HG03469 (cell line): ENCODE measurements around the gene CATSPERB.
"Not testable (repeated sequence)": the region's sequence is repeated elsewhere in the genome, so short reads cannot be mapped to it uniquely, and the experiment has no call there.

Experiments
- ATAC-seq: cut with Tn5 transposase; IDR thresholded peaks from one replicate; pipeline ENCODE4 v1.9.1; 2021; ENCODE audit warnings: mild to moderate bottlenecking, moderate library complexity, moderate number of reproducible peaks; ENCODE audit not compliant: unreplicated experiment

The CATSPERB gene

DNA sequence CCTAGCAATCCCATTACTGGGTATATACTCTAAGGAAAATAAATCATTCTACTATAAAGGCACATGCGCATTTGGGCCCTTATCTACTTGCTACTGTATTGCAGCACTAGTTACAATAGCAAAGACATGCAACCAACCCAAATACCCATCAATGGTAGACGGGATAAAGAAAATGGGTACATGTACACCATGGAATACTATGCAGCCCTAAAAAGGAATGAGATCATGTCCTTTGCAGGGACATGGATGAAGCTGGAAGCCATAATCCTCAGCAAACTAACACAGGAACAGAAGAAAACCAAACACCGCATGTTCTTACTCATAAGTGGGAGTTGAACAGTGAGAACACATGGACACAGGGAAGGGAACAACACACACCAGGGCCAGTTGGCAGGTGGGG, 54.2 kb downstream of the CATSPERB start:
- not testable (repeated sequence) for ATAC-seq

DNA sequence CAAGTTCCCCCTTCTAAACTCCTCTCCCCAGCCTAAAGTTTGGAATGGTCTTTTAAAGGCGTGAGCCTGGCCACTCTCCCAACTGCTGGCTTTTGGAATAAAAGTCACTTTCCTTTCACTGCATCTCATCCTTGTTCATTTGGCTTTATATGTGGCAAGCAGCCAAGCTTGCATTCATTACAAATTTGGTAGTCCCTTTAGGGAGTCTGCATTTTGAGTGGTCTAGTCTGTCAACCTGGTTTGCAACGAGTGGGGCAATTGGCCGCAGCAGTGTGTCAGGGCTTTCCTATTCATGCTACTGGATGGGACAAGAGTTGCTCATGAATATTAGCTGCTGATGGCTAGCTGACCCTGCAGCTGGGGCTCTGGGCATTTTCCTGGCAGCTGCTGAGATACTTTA, 57.0 kb downstream of the CATSPERB start:
- ATAC-seq = no peak

DNA sequence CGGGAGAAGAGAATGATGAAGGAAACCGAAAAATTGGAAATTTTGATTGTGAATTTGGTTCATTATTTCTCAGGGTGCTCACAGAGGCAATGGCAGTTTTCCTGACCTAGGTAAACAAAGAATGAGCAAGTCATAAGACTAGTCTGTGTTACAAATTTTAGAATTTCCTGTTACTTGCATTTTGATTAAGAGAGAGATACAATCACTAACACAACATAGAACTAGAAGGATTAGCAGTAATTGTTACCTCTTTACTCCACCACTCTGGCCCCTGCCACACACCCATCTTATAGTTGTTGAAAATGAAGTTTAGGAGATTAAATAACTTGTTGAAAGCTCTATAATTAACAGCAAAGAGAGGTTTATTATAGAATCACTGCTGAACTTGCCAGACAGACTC, 62.0 kb downstream of the CATSPERB start:
- no peak for ATAC-seq

DNA sequence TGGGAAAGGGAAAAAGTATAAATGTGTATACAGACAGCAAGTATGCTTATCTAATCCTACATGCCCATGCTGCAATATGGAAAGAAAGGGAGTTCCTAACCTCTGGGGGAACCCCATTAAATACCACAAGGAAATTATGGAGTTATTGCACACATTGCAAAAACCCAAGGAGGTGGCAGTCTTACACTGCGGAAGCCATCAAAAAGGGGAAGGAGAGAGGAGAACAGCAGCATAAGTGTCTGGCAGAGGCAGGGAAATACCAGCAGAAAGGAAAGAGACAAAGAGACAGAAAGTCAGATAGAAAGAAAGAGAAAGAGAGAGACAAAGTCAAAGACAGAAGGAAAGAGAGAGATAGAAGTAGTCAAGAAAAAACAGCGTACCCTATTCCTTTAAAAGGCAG, 64.8 kb downstream of the CATSPERB start:
- ATAC-seq = not testable (repeated sequence)

DNA sequence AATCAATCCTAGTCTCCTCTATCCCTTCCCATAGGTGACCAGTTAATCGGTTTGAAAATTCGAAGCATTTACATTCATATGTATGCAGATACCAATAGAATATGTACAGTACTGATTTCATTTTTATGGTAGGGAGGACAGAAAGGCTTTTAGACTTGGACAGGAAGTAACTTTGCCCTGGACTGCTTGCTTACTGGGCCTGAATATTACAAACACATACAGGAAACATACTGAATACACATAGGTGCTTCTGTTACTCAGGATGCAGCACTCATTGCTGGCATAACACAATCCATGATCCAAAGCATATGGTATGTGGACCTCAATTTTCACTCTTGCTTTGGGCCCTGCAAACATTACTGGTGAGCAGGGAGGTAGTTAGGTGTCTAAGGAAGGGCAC, 71.1 kb downstream of the CATSPERB start:
- ATAC-seq = no peak

DNA sequence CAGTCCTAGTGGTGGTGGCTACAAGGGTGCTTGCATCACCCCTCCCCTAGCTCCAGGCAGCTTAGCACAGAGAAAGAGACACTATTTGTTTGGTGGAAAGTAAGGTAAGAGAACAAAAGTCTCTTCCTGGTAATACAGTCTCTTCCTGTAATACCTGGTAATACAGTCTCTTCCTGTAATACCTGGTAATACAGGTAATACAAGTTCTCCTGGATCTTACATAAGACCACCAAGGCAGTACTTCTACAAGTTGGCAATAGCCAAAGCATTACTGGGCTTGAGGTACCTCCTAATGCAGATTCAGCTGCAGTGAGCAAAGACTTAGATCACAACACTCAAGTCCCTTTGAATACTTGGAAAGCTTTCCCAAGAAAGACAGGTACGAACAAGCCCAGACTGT, 77.0 kb downstream of the CATSPERB start:
- no peak for ATAC-seq

DNA sequence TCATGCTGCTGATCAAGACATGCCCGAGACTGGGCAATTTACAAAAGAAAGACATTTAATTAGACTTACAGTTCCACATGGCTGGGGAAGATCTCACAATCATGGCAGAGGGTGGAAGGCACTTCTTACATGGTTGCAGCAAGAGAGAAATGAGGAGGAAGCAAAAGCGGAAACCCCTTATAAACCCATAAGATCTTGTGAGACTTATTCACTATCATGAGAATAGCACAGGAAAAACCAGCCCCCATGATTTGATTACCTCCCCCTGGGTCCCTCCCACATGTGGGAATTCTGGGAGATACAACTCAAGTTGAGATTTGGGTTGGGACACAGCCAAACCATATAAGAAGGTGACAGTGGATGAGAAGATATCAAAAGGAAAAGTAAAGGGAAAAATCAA, 78.4 kb downstream of the CATSPERB start:
- ATAC-seq = no peak

DNA sequence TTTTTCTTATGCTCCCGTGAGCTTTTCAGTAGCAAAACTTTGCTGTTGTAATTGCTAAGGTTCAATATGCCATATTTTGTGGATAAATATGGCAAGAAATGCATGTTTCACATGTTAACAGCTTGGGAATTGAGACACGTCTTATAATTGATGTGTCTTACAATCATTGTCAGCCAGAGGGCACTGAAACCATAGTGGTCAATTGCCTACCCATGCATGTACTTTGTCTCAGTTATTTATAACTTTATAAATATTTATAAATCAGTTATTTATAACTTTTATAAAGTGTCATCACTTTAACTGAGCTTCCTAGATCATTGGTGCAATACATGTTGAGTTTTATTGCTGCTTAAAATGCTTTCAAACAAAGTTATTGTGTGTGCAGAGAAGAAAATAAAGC, 82.0 kb downstream of the CATSPERB start:
- ATAC-seq = no peak

DNA sequence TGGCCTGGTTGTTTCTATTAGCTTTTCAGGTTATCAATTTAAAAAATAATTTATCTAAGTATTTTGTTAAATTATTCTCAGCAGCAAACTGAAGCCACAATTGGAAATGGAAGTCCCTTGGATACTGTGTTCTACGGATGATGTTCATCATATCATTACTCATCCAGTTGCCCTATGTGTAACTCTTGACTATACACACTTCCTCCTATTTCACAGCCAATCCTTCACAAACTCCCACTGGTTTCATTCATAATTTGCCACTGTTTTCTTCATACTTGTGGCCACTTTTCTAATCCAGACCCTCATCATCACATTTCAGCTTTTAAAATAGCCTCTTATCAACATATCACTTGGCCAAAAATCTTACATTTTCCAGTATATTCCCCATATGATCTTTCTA, 84.0 kb downstream of the CATSPERB start:
- ATAC-seq = no peak

DNA sequence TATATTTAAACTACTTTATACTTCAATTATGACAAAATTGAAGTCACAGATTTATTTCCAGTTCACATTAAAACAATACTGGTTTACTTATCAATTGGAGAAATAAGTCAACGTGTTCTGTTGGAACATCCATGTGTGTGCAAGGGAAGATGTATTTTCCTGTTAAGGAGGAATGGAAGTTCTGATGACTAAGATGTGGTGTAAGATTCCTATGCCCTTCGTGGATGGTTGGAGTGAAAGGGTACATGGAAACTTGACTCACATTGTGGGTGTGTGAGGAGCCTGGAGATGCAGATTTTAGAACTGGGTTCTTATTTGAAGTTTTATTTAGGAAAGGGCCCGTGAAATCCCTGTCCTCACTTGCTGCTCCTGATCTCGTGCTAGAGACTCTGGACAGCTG, 95.3 kb downstream of the CATSPERB start:
- ATAC-seq = no peak

DNA sequence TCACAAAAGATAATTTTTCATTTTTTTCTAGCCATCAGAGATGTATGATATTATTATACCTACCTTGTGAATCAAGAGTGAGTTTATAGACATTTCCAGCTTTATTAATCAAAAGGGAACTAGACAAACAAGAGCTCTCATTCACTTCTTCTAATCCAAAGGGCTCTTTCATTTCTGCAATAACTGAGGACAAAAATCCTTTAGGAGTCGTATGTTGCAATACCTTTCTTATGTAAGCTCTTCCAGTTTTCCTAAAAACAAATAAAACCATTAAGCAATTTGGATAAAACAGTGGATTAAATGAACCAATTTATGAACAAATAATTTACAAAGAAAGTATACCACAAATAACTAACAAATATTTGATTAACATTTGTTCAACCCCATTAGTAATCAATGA, 107.1 kb downstream of the CATSPERB start:
- ATAC-seq = no peak

DNA sequence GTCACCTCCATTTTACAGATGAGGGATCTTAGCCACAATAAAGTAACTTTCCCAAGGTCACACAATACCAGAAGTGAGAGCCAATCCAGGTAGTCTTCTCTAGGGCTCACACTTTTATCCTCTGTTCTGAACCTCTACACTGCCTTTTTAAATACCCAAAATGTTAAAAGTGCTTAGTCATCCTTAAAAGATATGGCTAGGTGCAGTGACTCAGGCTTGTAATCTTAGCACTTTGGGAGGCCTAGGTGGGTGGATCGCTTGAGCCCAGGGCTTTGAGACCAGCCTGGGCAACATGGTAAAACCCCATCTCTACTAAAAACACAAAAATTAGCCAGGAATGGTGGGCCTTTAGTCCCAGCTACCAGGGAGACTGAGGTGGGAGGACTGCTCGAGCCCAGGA, 117.7 kb downstream of the CATSPERB start:
- no peak for ATAC-seq

DNA sequence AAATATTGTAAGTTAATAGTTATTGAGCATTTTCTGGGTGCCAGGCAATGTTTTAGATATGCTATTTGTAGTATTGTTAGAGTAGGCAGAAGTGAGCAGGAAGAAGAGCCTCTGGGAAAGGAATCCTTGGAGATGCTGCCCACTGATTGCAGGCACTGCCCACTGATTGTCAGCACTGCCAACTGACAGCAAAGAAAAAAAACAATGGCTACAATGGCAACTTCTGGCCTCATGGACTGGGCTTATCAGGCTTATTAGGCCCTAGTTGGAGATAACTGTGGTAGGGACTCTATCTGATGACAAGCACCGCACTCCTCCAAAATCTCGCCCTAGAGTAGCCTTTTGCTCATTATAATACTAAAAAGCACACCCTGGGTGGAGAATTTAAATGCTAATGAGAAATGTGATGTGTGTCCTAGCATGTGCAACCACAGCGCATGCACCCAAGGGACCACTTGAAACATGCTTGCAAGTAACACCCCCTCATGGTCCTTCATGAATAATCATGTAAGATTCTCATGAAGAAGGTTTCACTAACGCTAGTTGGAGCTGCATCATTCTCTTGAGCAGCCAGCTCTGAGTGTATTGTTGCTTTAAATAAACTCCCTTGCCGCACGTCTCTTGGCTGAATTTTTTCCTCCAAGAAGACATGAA, 118.3 kb downstream of the CATSPERB start:
- ATAC-seq = no peak

DNA sequence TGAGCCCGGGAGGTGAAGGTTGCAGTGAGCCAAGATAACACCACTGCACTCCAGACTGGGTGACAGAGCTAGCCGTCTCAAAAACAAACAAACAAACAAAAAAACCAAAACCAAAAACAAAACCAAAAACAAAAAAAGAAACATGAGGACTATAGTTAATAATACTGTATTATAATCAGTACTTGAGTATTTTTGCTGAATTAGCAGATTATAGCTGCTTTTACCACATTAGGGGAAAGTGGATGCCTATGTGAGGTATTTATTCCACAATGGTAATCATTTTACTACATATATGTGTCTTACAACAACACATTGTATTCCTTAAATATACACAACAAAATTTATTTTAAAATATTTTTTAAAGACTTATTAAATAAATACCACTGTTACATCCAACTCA, 120.4 kb downstream of the CATSPERB start:
- no peak for ATAC-seq

DNA sequence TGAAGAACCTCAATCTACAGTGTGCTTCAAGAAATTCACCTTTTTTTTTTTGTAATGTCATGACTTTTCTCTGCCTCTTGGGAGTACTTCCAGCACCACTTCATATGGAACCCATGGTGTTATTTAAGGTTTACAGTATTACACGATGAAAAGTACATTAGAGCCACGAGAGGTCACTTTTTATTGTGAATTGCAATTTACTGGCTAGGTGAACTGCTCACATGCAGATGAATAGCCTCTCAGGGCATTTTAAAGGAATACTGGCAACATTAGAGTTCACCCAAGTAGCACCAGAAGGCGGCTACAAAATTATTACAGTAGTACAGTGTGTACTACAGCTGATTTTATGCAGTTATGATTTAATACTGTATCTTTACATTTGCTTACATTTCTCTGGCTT, 122.7 kb downstream of the CATSPERB start:
- no peak for ATAC-seq

DNA sequence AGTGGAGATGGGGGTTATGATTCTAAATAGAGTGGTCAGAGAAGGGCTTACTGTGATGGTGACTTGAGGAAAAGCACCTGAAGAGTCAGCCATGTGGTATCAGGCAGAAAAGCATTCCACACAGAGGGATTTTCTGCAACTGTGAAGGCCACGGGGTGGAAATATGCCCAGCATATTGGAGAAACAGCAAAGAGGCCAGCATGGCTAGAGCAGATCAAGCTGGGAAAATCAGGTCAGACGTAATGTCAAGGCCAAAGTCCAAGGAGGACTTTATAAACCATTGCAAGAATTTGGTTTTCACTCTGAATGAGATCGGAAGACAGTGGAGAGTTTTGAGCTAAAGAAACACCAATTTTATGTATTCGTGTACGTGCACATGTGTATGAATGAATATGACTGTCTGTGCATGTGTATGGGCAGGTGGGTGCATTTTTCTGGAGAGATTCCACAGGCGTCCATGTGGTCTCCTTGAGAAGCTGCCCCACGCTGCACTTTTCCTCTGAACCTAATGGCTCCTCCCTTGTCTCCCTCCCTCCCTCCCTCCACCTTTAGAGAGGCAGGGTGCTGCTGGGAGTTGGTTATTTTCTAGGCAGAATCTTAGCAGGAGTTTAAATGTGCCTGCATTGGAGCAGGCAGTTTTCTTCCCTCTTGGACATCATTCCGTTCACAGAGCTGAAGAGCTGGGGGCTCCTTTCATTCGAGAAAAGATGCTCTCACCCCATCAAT, 124.4 kb downstream of the CATSPERB start:
- ATAC-seq = no peak

DNA sequence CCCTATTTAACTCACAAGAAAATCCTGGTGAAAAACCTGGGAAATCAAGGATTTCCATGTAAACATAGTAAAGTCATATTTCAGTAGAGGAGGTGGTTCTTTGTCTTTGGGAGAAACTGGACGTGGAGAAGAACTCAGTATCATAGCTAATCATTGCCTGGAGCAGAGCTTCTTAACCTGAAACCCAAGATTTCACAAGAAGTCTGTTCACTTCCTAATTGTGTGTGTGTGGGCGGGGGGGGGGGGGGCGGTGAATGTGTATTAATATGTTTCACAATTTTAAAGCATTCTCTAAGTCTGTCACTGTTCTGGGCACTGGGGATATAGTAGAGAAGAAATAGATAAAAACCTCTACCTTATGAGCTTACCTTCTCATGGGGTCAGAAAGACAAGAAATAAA, 125.0 kb downstream of the CATSPERB start:
- ATAC-seq = no peak

DNA sequence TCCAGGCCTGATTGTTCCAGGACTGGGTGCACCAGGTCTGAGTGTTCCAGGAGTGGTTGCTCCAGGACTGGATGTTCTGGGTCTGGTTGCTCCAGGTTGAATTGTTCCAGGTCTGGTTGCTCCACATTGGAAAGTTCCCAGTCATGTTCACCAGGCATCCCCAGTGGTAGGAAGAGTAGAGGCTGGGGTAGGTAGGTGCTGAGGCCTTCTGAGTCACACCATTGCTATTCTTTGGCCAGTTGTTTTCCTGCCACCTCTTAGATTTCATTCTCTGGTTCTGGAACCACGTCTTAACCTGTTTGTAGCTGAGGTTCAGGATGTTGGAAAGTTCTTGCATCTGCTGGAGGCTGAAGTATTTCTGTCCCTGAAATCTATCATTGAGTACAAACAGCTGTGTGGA, 127.3 kb downstream of the CATSPERB start:
- ATAC-seq = not testable (repeated sequence)

DNA sequence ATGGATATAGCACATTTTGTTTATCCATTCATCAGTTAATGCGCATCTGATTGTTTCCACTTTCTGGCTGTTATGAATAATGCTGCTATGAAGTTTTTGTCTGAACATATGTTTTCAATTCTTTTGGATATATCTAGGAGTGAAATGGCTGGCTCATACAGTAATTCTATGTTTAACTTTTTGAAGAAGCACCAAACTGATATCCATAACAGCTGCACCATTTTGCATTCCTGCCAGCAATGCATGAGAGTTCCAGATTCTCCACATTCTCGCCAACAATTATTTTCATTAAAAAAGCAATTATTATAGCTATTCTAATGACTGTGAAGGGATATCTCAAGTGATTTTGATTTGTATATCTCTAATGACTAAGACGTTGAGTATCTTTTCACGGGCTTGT, 131.9 kb downstream of the CATSPERB start:
- no peak for ATAC-seq

DNA sequence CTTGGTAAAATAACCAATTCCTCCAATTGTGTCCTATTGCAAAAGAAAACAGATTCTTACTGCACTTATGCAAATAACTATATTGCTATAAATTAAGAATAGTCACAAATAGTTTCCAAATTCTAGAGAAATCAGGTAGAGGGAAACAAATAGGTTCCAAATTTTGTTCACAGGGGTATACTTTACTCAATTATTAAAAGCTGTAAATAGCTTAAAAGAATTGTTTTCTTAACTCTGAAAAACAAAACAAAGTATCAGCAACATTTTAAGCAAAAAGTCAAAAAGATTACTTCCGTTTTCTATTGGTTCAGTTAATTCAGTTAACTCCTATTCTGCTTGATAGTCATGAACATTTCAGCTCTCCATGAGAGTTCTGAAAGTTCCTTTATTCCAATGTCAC, 136.2 kb downstream of the CATSPERB start:
- ATAC-seq = no peak

DNA sequence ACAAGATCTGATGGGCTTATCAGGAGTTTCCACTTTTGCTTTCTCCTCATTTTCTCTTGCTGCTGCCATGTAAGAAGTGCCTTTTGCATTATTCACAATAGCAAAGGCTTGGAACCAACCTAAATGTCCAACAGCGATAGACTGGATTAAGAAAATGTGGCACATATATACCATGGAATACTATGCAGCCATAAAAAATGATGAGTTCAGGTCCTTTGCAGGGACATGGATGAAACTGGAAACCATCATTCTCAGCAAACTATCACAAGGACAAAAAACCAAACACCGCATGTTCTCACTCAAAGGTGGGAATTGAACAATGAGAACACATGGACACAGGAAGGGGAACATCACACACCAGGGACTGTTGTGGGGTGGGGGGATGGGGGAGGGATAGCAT, 137.9 kb downstream of the CATSPERB start:
- not testable (repeated sequence) for ATAC-seq

DNA sequence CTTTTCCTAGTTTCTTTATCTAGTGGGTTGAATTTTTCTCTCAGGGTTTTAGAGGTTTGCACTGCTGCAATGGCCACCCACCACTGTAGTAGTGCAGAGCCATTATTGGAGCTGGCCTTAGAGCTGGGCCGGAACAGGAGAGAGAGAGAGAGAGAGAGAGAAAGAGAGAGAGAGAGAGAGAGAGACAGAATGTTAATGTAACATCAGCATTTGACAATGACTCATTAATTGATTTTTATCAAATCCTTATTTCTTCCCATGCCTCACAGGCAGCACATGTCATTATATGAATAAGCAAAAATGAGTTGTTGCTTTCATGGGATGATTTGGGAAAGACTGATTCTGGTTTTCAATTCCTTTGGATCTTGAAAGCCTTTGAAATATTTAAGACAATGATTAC, 145.5 kb downstream of the CATSPERB start:
- ATAC-seq = no peak

DNA sequence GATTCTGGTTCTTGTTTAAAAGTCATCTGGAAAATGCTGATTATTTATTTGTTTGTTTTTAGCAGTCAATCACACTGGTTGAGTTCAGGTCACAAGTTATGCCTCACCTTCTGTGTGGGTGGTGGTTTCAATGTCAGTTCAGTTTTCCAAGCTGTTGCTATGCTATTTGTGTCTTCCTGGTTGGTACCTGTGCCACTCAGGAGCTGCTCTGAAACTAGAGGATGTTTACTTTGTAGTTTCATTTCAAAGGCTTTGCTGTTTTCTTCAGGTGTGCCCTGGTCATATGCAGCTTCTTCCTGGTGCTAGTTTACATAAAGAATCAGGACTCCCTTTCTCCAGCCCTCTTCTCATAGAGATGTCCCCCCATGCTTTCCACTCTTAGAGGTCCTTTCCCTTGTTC, 146.0 kb downstream of the CATSPERB start:
- no peak for ATAC-seq
